OCI-LY3 (cell line): ENCODE data around the gene RASSF1.

ENCODE experiments used
- H2AFZ ChIP-seq: fragments of 200-600, 300-600 bp; shearing (Covaris generic); 2 replicates; pipeline ENCODE4 v1.6.0; 2014; ENCODE audit warnings: antibody characterized with exemption, low read depth, low read length
- H3K27ac ChIP-seq: fragments of 200-600, 300-600 bp; sonication (generic); 2 replicates; pipeline ENCODE4 v1.5.1; 2014; ENCODE audit warnings: mild to moderate bottlenecking, low read length, moderate library complexity, mixed read lengths
- H3K27me3 ChIP-seq: fragments of 200-600, 300-600 bp; sonication (generic); 2 replicates; pipeline ENCODE4 v1.6.1; 2014; ENCODE audit warnings: low read depth, low read length, mixed read lengths
- H3K36me3 ChIP-seq: fragments of 200-600, 300-600 bp; sonication (generic); replicated peaks from 2 replicates; pipeline ENCODE3; 2014; ENCODE audit warnings: low read depth, low read length, mixed read lengths
- H3K4me1 ChIP-seq: fragments of 300-600, 200-600 bp; sonication (generic); 2 replicates; pipeline ENCODE4 v1.6.1; 2014; ENCODE audit warnings: low read length, mixed read lengths
- H3K4me2 ChIP-seq: fragments of 200-600, 300-600 bp; sonication (generic); 2 replicates; pipeline ENCODE4 v1.6.1; 2014; ENCODE audit warnings: low read length, mixed read lengths
- H3K4me3 ChIP-seq: fragments of 300-600, 200-600 bp; sonication (generic); 2 replicates; pipeline ENCODE4 v1.5.1; 2014; ENCODE audit warnings: antibody characterized with exemption, mild to moderate bottlenecking, low read length, moderate library complexity
- H3K79me2 ChIP-seq: fragments of 300-600, 200-600 bp; shearing (Covaris generic); 2 replicates; pipeline ENCODE4 v1.6.1; 2014; ENCODE audit warnings: mild to moderate bottlenecking, low read length, mixed read lengths
- H3K9ac ChIP-seq: fragments of 300-600, 200-600 bp; shearing (Covaris generic); 2 replicates; pipeline ENCODE4 v1.6.0; 2014; ENCODE audit warnings: mild to moderate bottlenecking, low read length, moderate library complexity
- H3K9me3 ChIP-seq: fragments of 200-600, 300-600 bp; shearing (Covaris generic); 2 replicates; pipeline ENCODE4 v1.6.1; 2014; ENCODE audit warnings: low read length, mixed read lengths; ENCODE audit not compliant: insufficient read depth
- H4K20me1 ChIP-seq: fragments of 200-600, 300-600 bp; sonication (generic); 2 replicates; pipeline ENCODE4 v1.6.1; 2016; ENCODE audit warnings: low read length, mixed read lengths; ENCODE audit not compliant: insufficient read depth
- EZH2phosphoT487 ChIP-seq: fragments of 200-600 bp; shearing (Covaris generic); IDR thresholded peaks from 2 replicates; pipeline ENCODE4 v1.6.1; 2018; ENCODE audit warnings: antibody characterized with exemption, mixed run types, low read depth
- TF ChIP-seq, protein P1 (sequence below): fragments of 200-600, 300-600 bp; sonication (generic); IDR thresholded peaks from 2 replicates; pipeline ENCODE4 v1.5.1; 2014; ENCODE audit warnings: antibody characterized with exemption, low read length, low read depth

The RASSF1 gene

DNA sequence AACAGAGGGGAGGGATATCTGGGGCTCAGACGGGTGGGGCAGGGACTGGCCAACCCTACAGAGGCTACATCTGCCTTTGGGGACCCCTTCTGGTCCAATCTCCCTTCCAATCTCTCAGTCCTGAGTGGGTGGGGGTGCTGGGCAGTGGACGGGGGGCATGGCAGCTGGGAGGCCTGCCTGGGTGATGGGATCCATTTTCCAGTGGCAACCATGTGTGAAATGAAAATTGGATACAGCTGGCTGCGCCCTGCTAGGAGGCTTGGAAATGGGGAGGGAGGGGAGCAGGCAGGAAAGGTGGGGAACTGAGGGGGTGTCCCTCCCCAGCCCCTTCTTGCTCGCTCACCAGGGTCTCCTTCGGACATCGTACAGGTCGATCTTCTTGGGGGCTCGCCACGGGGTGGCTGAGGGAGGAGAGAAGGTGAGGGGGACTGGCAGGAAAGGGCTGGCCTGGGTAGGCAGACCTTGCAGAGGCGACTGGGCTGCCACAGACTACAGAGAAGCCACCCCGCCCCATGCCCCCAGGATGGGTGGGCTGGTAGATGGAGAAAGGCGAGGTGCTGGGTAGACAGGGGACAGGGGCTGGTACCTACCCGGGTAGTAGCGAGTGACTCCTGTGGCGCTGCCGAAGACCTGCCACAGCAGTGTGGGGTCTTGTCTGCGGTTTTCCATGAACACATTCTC lies 39.9 kb upstream of the RASSF1 start:
- no peak overlapping the region for H3K4me2 ChIP-seq
- H2AFZ ChIP-seq, result no peak overlapping the region
- TF ChIP-seq, protein P1, sequence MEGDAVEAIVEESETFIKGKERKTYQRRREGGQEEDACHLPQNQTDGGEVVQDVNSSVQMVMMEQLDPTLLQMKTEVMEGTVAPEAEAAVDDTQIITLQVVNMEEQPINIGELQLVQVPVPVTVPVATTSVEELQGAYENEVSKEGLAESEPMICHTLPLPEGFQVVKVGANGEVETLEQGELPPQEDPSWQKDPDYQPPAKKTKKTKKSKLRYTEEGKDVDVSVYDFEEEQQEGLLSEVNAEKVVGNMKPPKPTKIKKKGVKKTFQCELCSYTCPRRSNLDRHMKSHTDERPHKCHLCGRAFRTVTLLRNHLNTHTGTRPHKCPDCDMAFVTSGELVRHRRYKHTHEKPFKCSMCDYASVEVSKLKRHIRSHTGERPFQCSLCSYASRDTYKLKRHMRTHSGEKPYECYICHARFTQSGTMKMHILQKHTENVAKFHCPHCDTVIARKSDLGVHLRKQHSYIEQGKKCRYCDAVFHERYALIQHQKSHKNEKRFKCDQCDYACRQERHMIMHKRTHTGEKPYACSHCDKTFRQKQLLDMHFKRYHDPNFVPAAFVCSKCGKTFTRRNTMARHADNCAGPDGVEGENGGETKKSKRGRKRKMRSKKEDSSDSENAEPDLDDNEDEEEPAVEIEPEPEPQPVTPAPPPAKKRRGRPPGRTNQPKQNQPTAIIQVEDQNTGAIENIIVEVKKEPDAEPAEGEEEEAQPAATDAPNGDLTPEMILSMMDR, result no peak
- H4K20me1 ChIP-seq, result no peaks in the 10 kb centered on the region
- H3K27me3 ChIP-seq, result no peaks in the 10 kb centered on the region
- H3K9me3 ChIP-seq, result no peaks in the 10 kb centered on the region
- no peaks in the 10 kb centered on the region for H3K36me3 ChIP-seq
- no peaks in the 10 kb centered on the region for H3K4me1 ChIP-seq
- H3K27ac ChIP-seq, result no peak overlapping the region
- no peaks in the 10 kb centered on the region for H3K79me2 ChIP-seq
- no peak overlapping the region for H3K9ac ChIP-seq
- H3K4me3 ChIP-seq, result no peak overlapping the region

DNA sequence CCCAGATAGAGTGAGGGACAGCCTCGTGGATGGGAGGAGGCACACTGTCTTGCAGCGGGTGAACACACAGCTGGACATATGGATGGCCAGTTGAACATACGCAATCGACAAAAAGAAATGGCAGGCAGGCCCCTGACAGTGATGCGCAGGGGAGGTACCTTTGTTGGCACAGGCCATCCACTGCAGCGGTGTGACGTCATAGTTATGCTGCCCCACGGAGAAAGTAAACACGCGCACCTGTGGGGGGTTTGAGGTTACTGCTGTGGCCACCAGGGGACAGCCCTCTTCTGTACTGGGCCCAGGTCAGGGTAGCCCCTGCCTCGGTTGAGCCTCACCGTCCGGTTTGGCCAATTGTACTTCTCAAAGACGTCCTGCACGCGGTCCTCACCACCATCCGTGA lies 38.1 kb upstream of the RASSF1 start:
- peaks cover 2% of the 10 kb centered on the region; the same call in 1 of the 2 replicates for H3K4me1 ChIP-seq
- H3K9me3 ChIP-seq, result no peaks in the 10 kb centered on the region
- no peaks in the 10 kb centered on the region for H3K79me2 ChIP-seq
- H3K4me3 ChIP-seq, result no peak overlapping the region
- H3K4me2 ChIP-seq, result no peak overlapping the region
- no peaks in the 10 kb centered on the region for H3K27me3 ChIP-seq
- H3K36me3 ChIP-seq, result no peaks in the 10 kb centered on the region
- H4K20me1 ChIP-seq, result no peaks in the 10 kb centered on the region
- H3K9ac ChIP-seq, result no peak overlapping the region
- H3K27ac ChIP-seq, result no peak overlapping the region
- no peak overlapping the region for H2AFZ ChIP-seq
- TF ChIP-seq EZH2phosphoT487, result no peak
- TF ChIP-seq, protein P1, result no peak

DNA sequence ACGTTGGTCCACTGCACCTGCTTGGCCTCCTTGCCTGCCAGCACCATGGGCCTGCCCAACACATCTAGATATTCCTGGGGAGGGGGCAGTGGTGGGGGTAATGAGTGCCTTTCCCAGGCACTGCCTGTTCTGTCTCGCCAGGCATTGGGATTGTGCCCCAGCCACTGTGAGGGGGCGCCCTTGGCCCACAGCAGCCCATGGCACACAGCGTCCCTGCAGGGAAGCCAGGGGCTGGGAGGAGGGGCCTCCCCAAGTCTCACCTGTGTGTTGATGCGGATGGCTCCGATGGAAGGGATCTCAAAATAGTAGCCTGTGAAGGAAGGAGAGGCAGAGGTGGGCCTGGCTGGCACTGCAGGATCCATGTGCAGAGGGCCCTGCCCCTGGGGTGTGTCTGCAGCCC lies 37.4 kb upstream of the RASSF1 start:
- H3K27ac ChIP-seq, result no peak overlapping the region
- H3K4me1 ChIP-seq, result peaks cover 2% of the 10 kb centered on the region; the same call in 1 of the 2 replicates
- H3K9ac ChIP-seq, result no peak overlapping the region
- no peaks in the 10 kb centered on the region for H3K9me3 ChIP-seq
- H2AFZ ChIP-seq, result no peak overlapping the region
- no peaks in the 10 kb centered on the region for H3K27me3 ChIP-seq
- H3K4me2 ChIP-seq, result no peak overlapping the region
- H3K36me3 ChIP-seq, result no peaks in the 10 kb centered on the region
- no peaks in the 10 kb centered on the region for H4K20me1 ChIP-seq
- H3K79me2 ChIP-seq, result no peaks in the 10 kb centered on the region
- TF ChIP-seq, protein P1, result 0 out of 2 replicates have a peak, but pooled peaks have one; percentile 12
- no peak for TF ChIP-seq EZH2phosphoT487
- no peak overlapping the region for H3K4me3 ChIP-seq

DNA sequence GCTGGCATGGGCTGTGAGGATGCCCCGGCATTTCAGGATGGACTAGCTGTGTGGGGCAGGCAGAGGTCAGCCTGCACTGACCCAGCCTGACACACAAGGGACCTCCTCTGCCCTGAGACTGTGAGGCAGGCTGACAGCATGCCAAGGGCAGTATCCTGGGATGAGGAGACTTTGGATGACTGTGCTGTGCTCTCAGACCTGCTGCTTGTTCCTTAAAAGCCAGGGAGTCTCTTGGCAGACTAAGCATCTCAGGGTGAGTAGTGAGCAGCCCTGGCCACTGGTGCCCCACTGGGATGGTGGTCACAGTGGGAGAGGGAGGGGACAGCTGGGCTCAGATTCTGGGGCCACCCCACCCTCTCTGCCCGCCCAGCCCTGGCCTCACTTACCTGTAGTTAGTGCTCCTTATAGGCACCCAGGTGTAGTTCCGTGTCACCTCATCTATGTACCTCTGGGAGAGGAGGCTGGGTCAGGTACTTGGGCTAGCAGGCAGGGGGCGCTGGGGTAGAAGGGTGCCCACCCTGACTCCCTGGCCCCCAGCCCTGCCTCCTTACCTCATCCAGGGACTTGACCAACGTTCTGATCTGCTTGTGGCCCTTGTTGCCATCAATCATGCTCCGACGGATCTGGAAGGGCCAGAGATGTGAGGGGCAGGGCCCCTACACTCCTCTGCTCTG lies 34.8 kb upstream of the RASSF1 start:
- H3K9ac ChIP-seq, result no peak overlapping the region
- H2AFZ ChIP-seq, result no peak overlapping the region
- peaks cover 23% of the 10 kb centered on the region for H3K27me3 ChIP-seq
- no peak overlapping the region for H3K4me3 ChIP-seq
- no peak overlapping the region for H3K4me2 ChIP-seq
- no peak overlapping the region for H3K27ac ChIP-seq
- peaks cover 2% of the 10 kb centered on the region; the same call in 1 of the 2 replicates for H3K4me1 ChIP-seq
- no peaks in the 10 kb centered on the region for H4K20me1 ChIP-seq
- H3K9me3 ChIP-seq, result no peaks in the 10 kb centered on the region
- TF ChIP-seq, protein P1, result peak; percentile 24
- no peak for TF ChIP-seq EZH2phosphoT487
- no peaks in the 10 kb centered on the region for H3K36me3 ChIP-seq
- H3K79me2 ChIP-seq, result no peaks in the 10 kb centered on the region
